ENCODE measurements around the gene KCNG1. TPM values are rescaled to one million over a fixed set of nuclear protein-coding genes. Genes with fewer than 3 reads are reported as not detected.

KCNG1 gene, protein sequence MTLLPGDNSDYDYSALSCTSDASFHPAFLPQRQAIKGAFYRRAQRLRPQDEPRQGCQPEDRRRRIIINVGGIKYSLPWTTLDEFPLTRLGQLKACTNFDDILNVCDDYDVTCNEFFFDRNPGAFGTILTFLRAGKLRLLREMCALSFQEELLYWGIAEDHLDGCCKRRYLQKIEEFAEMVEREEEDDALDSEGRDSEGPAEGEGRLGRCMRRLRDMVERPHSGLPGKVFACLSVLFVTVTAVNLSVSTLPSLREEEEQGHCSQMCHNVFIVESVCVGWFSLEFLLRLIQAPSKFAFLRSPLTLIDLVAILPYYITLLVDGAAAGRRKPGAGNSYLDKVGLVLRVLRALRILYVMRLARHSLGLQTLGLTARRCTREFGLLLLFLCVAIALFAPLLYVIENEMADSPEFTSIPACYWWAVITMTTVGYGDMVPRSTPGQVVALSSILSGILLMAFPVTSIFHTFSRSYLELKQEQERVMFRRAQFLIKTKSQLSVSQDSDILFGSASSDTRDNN
- 1 to 10 TPM; 3.0 to 5.4 (median 3.5) TPM for total RNA-seq (2021; fragmentation: NEBNext Ultra II Directional; extraction: Animal tissue kit (Norgen Biotek cat#: 25700))
- long read RNA-seq, partial matches to known transcripts = 1 of 1 reads
- long read RNA-seq, other reads (novel, unspliced or antisense) = 0 of 1 reads

DNA sequence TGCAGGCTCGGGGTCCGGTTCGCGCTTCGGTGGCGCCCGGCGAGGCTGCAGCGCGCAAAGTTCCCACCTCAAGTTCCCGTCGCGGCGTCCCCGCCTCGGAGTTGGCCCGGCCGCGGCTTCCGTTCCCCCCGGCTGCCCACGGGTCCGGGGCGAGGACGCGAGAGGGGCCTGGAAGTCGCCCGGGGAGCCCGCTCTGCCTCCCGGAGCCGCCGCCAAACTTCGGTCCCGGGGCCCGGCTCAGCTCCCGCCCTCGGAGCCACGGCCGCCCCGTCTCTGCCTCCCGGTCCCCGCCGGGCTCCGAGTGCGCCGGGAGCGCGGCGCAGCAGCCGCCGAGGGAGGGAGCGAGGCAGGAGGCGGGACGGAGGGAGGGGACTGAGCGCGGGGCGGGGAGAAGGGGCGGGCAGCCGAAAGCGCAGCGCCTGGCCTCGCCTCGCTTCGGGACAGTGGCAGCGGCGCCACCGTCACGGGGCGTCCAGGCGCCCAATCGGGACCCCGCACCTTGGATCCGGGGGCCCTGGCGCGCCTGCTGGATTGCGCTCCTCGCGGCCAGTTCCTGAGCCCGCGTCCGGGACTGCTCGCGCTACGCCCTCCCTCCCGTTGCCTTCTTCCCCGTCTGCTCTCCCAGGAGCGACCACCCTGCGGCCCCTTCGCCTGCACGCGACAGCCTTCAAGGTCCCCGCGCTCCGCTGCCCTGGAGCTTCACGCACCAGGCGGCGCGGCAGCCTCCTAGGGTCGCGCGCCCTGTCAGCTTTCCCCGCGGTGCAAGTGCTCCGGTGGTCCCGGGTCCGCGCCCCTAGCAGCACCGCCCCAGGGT lies at the start of gene KCNG1:
KCNG1 (minus strand) TSS at position 305 of the 814 bp plus-strand sequence. CDS start 12,769 bp downstream, outside the sequence.
- Mint-ChIP-seq H3K36me3 (ENCODE audit: low read depth) (no peaks in the 10 kb centered on the region), H3K4me3 (peak within 1 kb of the TSS; percentile 79), H3K27ac (peak within 1 kb of the TSS; percentile 26; the same call in 1 of the 2 replicates), H3K4me1 (ENCODE audit: low read depth) (peaks cover 15% of the 10 kb centered on the region), H3K9me3 (no peaks in the 10 kb centered on the region), H3K27me3 (ENCODE audit: insufficient read depth) (peaks cover 12% of the 10 kb centered on the region)
- DNase-seq = peak; percentile 48
- TF ChIP-seq, protein P1, sequence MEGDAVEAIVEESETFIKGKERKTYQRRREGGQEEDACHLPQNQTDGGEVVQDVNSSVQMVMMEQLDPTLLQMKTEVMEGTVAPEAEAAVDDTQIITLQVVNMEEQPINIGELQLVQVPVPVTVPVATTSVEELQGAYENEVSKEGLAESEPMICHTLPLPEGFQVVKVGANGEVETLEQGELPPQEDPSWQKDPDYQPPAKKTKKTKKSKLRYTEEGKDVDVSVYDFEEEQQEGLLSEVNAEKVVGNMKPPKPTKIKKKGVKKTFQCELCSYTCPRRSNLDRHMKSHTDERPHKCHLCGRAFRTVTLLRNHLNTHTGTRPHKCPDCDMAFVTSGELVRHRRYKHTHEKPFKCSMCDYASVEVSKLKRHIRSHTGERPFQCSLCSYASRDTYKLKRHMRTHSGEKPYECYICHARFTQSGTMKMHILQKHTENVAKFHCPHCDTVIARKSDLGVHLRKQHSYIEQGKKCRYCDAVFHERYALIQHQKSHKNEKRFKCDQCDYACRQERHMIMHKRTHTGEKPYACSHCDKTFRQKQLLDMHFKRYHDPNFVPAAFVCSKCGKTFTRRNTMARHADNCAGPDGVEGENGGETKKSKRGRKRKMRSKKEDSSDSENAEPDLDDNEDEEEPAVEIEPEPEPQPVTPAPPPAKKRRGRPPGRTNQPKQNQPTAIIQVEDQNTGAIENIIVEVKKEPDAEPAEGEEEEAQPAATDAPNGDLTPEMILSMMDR (IDR thresholded peaks at IDR 0.05) = peak; percentile 19; the same call in 1 of the 2 replicates

GRCh38 chr20:51070621-51071020 lies 47.7 kb upstream of the KCNG1 start:
- H3K27ac Mint-ChIP-seq = no peak overlapping the region
- peaks cover 3% of the 10 kb centered on the region; the same call in 1 of the 2 replicates for H3K9me3 Mint-ChIP-seq
- TF ChIP-seq, protein P1 (IDR thresholded peaks at IDR 0.05) = peak; percentile 34; the same call in 1 of the 2 replicates
- H3K4me3 Mint-ChIP-seq = no peak overlapping the region
- H3K36me3 Mint-ChIP-seq (ENCODE audit: low read depth) = no peaks in the 10 kb centered on the region
- H3K4me1 Mint-ChIP-seq (ENCODE audit: low read depth) = peaks cover 4% of the 10 kb centered on the region; the same call in 1 of the 2 replicates
- no peak for DNase-seq
- H3K27me3 Mint-ChIP-seq (ENCODE audit: insufficient read depth) = peaks cover 30% of the 10 kb centered on the region

- Mint-ChIP-seq H3K27ac (no peak overlapping the region), H3K36me3 (ENCODE audit: low read depth) (no peaks in the 10 kb centered on the region), H3K4me3 (no peak overlapping the region), H3K27me3 (ENCODE audit: insufficient read depth) (peaks cover 21% of the 10 kb centered on the region), H3K9me3 (no peaks in the 10 kb centered on the region), H3K4me1 (ENCODE audit: low read depth) (peaks cover 4% of the 10 kb centered on the region; the same call in 1 of the 2 replicates)
- no peak for DNase-seq
- TF ChIP-seq, protein P1 (IDR thresholded peaks at IDR 0.05) = no peak
Measured at GRCh38 chr20:51067792-51068191, 44.9 kb upstream of the KCNG1 start.

DNA sequence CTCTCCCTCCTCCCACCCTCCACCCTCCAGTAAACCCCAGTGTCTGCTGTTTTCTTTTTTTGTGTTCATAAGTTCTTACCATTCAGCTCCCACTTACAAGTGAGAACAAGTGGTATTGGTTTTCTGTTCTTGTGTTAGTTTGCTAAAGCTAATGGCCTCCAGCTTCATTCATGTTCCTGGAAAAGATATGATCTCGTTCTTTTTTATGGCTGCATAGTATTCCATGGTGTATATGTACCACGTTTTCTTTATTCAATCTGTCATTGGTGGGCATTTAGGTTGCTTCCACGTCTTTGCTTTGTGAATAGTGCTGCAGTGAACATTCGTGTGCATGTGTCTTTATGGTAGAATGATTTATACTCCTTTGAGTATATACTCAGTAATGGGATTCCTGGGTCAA lies 42.7 kb upstream of the KCNG1 start:
- H3K9me3 Mint-ChIP-seq = 0 out of 2 replicates have a peak, but pooled peaks cover 4% of the 10 kb centered on the region
- DNase-seq = no peak
- peaks cover 5% of the 10 kb centered on the region; the same call in 1 of the 2 replicates for H3K36me3 Mint-ChIP-seq (ENCODE audit: low read depth)
- no peak overlapping the region for H3K27ac Mint-ChIP-seq
- H3K27me3 Mint-ChIP-seq (ENCODE audit: insufficient read depth) = peaks cover 14% of the 10 kb centered on the region
- no peak overlapping the region for H3K4me3 Mint-ChIP-seq
- TF ChIP-seq, protein P1 (IDR thresholded peaks at IDR 0.05) = no peak
- peaks cover 4% of the 10 kb centered on the region; the same call in 1 of the 2 replicates for H3K4me1 Mint-ChIP-seq (ENCODE audit: low read depth)

DNA sequence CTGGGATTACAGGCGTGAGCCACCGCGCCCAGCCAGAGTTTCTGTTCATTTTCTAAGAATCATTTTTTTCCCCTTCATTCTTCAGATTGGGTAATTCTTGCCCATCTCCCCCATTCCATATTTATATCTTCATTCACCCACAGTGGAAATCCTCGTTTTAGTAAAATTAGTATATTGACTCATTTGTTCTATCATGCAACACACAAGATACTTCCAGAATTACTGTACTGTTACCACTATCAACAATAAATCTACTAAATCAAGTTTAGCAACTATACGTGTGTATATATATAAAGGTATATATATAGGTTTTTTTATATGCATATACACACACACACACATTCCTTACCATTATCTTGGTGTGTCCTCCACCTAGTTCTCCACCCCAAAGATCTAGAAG lies 41.2 kb upstream of the KCNG1 start:
- Mint-ChIP-seq H3K4me1 (ENCODE audit: low read depth) (peaks cover 4% of the 10 kb centered on the region; the same call in 1 of the 2 replicates), H3K9me3 (0 out of 2 replicates have a peak, but pooled peaks cover 4% of the 10 kb centered on the region), H3K4me3 (no peak overlapping the region), H3K36me3 (ENCODE audit: low read depth) (peaks cover 5% of the 10 kb centered on the region; the same call in 1 of the 2 replicates), H3K27ac (no peak overlapping the region), H3K27me3 (ENCODE audit: insufficient read depth) (peaks cover 14% of the 10 kb centered on the region)
- TF ChIP-seq, protein P1 (IDR thresholded peaks at IDR 0.05) = no peak
- DNase-seq = no peak
